Skeletal muscle satellite cell (primary cell): Measurements from ENCODE around the gene CDK10.
A peak's percentile ranks its signal among the peaks of the same experiment; 100 is the strongest.
"Not testable (repeated sequence)": the region's sequence is repeated elsewhere in the genome, so short reads cannot be mapped to it uniquely, and the experiment has no call there.

ENCODE experiments used
- H3K27me3 ChIP-seq: 2 replicates; pipeline ENCODE4 v1.7.0; 2013; ENCODE audit warnings: low read length; ENCODE audit not compliant: control insufficient read depth, insufficient read depth
- H3K36me3 ChIP-seq: 2 replicates; pipeline ENCODE4 v1.7.0; 2013; ENCODE audit warnings: mild to moderate bottlenecking, control low read depth, low read length; ENCODE audit not compliant: insufficient read depth
- H3K4me1 ChIP-seq: 2 replicates; pipeline ENCODE4 v1.7.0; 2013; ENCODE audit warnings: low read length; ENCODE audit not compliant: control insufficient read depth, insufficient read depth
- H3K4me2 ChIP-seq: 2 replicates; pipeline ENCODE4 v1.7.0; 2013; ENCODE audit warnings: mild to moderate bottlenecking, low read length
- H3K4me3 ChIP-seq: 2 replicates; pipeline ENCODE4 v1.7.0; 2013; ENCODE audit warnings: low read length
- H3K9ac ChIP-seq: 2 replicates; pipeline ENCODE4 v1.7.0; 2013; ENCODE audit warnings: mild to moderate bottlenecking, low read depth, low read length, moderate library complexity
- H3K9me3 ChIP-seq: replicated peaks from 2 replicates; pipeline ENCODE4 v1.7.0; 2013; ENCODE audit warnings: mild to moderate bottlenecking, control low read depth, low read length

CDK10 gene

DNA sequence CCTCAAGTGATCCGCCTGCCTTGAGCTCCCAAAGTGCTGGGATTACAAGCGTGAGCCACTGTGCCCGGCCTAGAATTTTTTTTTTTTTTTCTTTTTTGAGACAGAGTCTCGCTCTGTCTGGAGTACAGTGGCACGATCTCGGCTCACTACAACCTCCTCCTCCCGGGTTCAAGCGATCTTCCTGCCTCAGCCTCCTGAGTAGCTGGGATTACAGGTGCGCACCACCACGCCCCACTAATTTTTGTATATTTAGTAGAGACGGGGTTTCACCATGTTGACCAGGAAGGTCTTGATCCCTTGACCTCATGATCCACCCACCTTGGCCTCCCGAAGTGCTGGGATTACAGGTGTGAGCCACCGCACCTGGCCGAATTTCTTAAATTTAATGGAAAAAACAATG lies 12.2 kb downstream of the CDK10 start:
- not testable (repeated sequence) for H3K9ac ChIP-seq, H3K9me3 ChIP-seq, H3K4me2 ChIP-seq, H3K4me3 ChIP-seq, H3K27me3 ChIP-seq
- Histone ChIP-seq H3K36me3 (peaks cover 32% of the 10 kb centered on the region), H3K4me1 (peaks cover 17% of the 10 kb centered on the region)

DNA sequence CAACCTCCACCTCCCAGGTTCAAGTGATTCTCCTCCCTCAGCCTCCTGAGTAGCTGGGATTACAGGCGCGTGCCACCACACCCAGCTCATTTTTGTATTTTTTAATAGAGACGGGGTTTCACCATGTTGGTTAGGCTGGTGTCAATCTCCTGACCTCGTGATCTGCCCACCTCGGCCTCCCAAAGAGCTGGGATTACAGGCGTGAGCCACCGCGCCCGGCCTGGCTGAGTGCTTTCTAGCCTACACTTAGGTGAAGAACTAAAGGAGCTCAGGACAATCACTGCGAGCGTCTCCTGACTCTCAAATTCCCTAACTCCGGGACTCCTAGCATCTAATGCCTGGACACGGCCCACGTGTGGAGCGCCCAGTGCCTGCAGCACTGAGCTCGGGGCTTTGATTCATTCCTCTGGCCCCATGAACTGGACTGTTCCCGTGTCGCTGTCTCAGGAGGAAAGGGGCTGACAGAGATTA lies 13.2 kb downstream of the CDK10 start:
- H3K36me3 ChIP-seq = peaks cover 24% of the 10 kb centered on the region
- not testable (repeated sequence) for H3K27me3 ChIP-seq, H3K9me3 ChIP-seq
- peaks cover 17% of the 10 kb centered on the region for H3K4me1 ChIP-seq
- peak overlapping the region; percentile 89 for H3K4me2 ChIP-seq
- H3K4me3 ChIP-seq = peak overlapping the region; percentile 51
- peak overlapping the region; percentile 17 for H3K9ac ChIP-seq

- peak overlapping the region; percentile 89 for H3K4me2 ChIP-seq
- H3K4me1 ChIP-seq = peaks cover 20% of the 10 kb centered on the region
- peak overlapping the region; percentile 84 for H3K9ac ChIP-seq
- no peaks in the 10 kb centered on the region for H3K27me3 ChIP-seq
- H3K4me3 ChIP-seq = peak overlapping the region; percentile 88
- H3K36me3 ChIP-seq = peaks cover 22% of the 10 kb centered on the region
- no peaks in the 10 kb centered on the region for H3K9me3 ChIP-seq
Measured at GRCh38 chr16:89700100-89700648, 13.7 kb downstream of the CDK10 start.

GRCh38 chr16:89700649-89701424 lies 14.3 kb downstream of the CDK10 start:
- H3K9ac ChIP-seq = peak overlapping the region; percentile 84
- peaks cover 20% of the 10 kb centered on the region for H3K4me1 ChIP-seq
- H3K36me3 ChIP-seq = peaks cover 16% of the 10 kb centered on the region
- H3K9me3 ChIP-seq = no peaks in the 10 kb centered on the region
- H3K27me3 ChIP-seq = no peaks in the 10 kb centered on the region
- H3K4me3 ChIP-seq = peak overlapping the region; percentile 88
- peak overlapping the region; percentile 89 for H3K4me2 ChIP-seq

DNA sequence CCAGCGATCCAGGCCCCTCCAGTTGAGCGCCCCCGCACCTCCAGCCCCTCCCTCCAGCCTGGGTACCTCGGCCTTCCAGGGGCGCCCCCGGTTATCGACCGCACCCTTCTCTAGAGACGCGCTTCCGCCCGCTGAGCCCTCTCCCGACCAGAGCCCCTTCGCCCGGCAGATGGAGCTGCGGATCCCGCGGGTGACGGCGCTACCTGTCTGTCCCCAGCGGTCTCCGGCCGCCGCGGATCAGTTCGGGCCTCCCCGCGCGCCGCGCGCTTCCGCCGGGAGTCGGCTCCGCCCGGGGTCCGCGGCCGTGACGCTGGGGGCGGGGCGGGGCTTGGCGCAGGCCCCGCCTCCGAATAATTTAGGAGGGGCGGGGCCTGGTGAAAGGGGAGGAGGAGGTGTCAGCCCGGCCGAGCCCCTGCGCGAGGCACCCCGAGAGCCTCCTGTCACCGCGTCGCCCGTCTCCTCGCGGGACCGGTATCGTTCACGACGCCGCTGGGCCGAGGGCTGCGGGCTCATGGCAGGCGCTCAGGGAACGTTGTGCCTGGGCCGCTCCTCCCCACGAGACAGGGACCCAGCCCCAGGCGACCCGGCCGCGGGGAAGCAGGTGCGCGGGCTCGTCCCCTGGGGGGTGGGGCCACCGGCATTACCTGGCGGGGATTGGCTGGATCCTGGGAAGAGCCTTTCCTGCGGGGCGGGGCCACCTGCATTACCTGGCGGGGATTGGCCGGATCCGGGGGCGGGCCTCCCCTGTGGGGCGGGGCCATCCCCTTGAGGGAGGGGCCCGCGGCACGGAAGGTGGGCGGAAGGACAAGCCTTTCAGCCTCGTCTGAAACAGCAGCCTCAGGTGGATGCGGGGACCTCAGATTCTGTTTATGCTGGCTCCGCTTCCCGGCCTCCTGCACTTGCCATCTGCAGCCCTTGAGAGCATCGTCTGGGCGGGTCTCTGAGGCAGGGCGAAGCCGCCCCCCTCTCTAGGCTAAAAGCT lies 15.2 kb downstream of the CDK10 start, which contains the start of gene SPATA2L:
Gene SPATA2L (minus strand): TSS at position 281 of the 982 bp plus-strand sequence. CDS start 473 bp downstream, outside the sequence.
- Histone ChIP-seq H3K4me3 (peak within 1 kb of the TSS; percentile 88), H3K36me3 (peaks cover 8% of the 10 kb centered on the region), H3K4me2 (peak within 1 kb of the TSS; percentile 89), H3K9me3 (no peaks in the 10 kb centered on the region), H3K4me1 (peaks cover 26% of the 10 kb centered on the region), H3K27me3 (no peaks in the 10 kb centered on the region), H3K9ac (peak within 1 kb of the TSS; percentile 84)

- peaks cover 26% of the 10 kb centered on the region for H3K4me1 ChIP-seq
- no peak overlapping the region for H3K4me2 ChIP-seq
- H3K4me3 ChIP-seq = no peak overlapping the region
- H3K9ac ChIP-seq = no peak overlapping the region
- peaks cover 8% of the 10 kb centered on the region for H3K36me3 ChIP-seq
- H3K27me3 ChIP-seq = no peaks in the 10 kb centered on the region
- H3K9me3 ChIP-seq = no peaks in the 10 kb centered on the region
Measured at GRCh38 chr16:89704281-89704680, 17.8 kb downstream of the CDK10 start.

DNA sequence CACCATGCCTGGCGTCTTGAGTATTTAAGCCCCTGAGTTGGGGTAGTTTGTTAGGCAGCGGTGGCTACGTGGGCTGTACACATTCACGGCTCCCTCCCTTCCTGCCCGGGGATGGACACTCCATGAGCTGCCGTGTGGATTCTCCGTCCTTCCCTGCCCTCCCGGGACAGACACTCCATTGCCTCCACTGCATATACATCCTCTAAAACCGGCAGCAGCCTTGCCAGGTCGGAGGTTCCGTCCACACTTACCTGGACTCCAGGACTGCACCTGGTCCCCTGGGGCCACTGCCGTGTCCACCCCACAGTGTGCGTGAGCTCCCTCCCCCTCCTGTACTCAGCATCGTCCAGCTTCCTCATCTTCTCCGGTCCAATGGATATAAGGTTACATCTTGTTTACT lies 18.5 kb downstream of the CDK10 start:
- Histone ChIP-seq H3K27me3 (no peaks in the 10 kb centered on the region), H3K4me1 (peaks cover 23% of the 10 kb centered on the region), H3K4me2 (no peak overlapping the region), H3K9ac (no peak overlapping the region), H3K36me3 (peaks cover 9% of the 10 kb centered on the region), H3K9me3 (no peaks in the 10 kb centered on the region), H3K4me3 (no peak overlapping the region)

DNA sequence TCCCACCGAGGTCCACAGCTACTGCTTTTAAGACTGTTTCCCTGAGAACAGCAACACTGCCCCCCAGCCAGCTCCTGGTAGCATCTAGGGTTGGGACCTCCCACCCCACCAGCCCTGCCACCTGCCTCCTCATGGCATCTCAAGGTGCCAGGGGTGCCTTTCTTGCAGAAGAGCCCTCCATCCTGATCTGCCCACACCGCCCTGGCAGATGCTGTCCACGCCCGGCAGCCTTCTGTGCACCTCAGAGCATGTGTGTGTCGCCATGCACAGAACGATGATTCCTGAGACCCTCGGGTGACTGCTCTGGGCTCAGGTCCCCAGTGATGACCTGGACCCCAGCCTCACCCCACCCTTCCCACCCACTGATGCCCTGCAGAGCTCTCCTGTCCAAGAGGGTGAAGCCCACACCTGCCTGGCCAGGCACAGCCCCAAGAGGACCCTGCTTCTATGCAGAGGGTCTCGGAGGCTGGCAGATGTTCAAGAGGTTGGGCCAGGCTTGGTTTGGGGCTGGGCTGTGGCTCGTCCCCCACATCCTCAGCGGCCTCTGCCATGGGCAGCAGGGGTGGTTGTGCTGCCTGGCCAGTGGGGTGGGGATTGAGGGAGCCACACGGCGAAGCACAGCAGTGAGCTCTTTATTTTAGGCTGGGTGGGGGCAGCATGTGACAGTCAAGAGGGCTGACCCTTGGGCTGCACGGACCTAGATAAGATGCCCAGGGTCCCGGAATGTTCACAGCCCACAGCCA lies 20.2 kb downstream of the CDK10 start:
- Histone ChIP-seq H3K9ac (no peak overlapping the region), H3K4me1 (peaks cover 14% of the 10 kb centered on the region), H3K9me3 (no peaks in the 10 kb centered on the region), H3K36me3 (peaks cover 14% of the 10 kb centered on the region), H3K4me3 (peak overlapping the region; percentile 31), H3K27me3 (no peaks in the 10 kb centered on the region), H3K4me2 (peak overlapping the region; percentile 68)

DNA sequence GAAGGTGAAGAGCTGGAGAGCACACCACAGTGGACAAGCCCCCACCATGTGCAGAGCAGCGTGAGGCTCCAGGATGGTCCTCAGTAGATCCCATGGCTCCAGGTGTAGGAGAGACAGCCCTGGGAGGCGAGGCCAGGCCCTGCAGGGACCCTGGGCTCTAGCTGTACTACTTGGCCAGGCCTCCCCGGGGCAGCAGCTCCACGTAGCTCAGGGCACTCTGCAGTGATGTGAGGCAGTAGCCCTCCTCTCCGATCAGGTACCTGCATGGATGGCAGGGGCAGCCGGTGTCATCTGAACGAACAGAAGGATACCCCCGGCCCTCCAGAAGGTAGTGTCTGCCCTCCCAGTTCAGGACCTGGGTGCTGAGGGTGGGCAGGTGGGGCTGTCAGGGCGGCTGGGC lies 21.2 kb downstream of the CDK10 start:
- Histone ChIP-seq H3K27me3 (no peaks in the 10 kb centered on the region), H3K4me3 (no peak overlapping the region), H3K9ac (no peak overlapping the region), H3K9me3 (no peaks in the 10 kb centered on the region), H3K4me2 (no peak overlapping the region), H3K36me3 (peaks cover 14% of the 10 kb centered on the region), H3K4me1 (peaks cover 9% of the 10 kb centered on the region)

DNA sequence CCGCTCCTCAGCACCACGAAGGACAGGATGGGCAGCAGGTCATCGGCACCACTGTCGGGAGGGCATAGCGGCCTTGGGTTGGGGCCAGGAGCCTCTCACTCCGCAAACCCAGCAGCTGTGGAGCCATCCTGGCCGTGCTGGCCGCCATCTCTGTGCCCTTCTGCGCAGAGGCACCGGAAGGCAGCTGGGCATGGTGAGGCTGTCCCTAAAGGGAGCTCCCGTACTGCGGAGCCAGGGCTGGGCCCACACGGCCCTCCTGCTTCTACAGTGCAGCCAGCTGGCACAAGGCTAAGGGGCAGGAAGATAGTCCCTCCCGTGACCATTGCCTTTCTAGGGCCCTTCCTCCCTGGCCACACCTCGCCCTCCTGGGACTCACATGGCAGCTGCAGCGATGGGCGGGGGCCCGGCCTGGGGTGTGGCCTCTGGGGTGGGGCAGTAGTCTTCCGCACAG lies 22.0 kb downstream of the CDK10 start:
- H3K4me1 ChIP-seq = peaks cover 9% of the 10 kb centered on the region
- H3K27me3 ChIP-seq = no peaks in the 10 kb centered on the region
- H3K9ac ChIP-seq = no peak overlapping the region
- no peaks in the 10 kb centered on the region for H3K9me3 ChIP-seq
- no peak overlapping the region for H3K4me3 ChIP-seq
- no peak overlapping the region for H3K4me2 ChIP-seq
- peaks cover 14% of the 10 kb centered on the region for H3K36me3 ChIP-seq
